ENCODE data around the gene P2RX6.
"Not testable (repeated sequence)": the region's sequence is repeated elsewhere in the genome, so short reads cannot be mapped to it uniquely, and the experiment has no call there.

The P2RX6 gene

GRCh38 chr22:21052715-21053459 is 37.9 kb downstream of the P2RX6 start:
- DNase-seq (ENCODE audit: low read depth) = no peak

- no peak for DNase-seq (ENCODE audit: low read depth)
Measured at GRCh38 chr22:21054046-21054713, 39.2 kb downstream of the P2RX6 start.

GRCh38 chr22:21054714-21055563 is 40.0 kb downstream of the P2RX6 start:
- DNase-seq (ENCODE audit: low read depth) = no peak

GRCh38 chr22:21055564-21055834 is 40.5 kb downstream of the P2RX6 start:
- DNase-seq (ENCODE audit: low read depth) = no peak

GRCh38 chr22:21055880-21056319 is 40.9 kb downstream of the P2RX6 start:
- no peak for DNase-seq (ENCODE audit: low read depth)

- not testable (repeated sequence) for DNase-seq (ENCODE audit: low read depth)
Measured at GRCh38 chr22:21060363-21060762, 45.4 kb downstream of the P2RX6 start.

- not testable (repeated sequence) for DNase-seq (ENCODE audit: low read depth)
Measured at GRCh38 chr22:21061660-21062321, 46.8 kb downstream of the P2RX6 start.

GRCh38 chr22:21064425-21064824 is 49.5 kb downstream of the P2RX6 start:
- not testable (repeated sequence) for DNase-seq (ENCODE audit: low read depth)

GRCh38 chr22:21064917-21065864 is 50.2 kb downstream of the P2RX6 start:
- DNase-seq (ENCODE audit: low read depth) = no peak

- DNase-seq (ENCODE audit: low read depth) = no peak
Measured at GRCh38 chr22:21067075-21067900, 52.3 kb downstream of the P2RX6 start.

- no peak for DNase-seq (ENCODE audit: low read depth)
Measured at GRCh38 chr22:21067901-21068680, 53.1 kb downstream of the P2RX6 start.

- no peak for DNase-seq (ENCODE audit: low read depth)
Measured at GRCh38 chr22:21068681-21069276, 53.8 kb downstream of the P2RX6 start.

- no peak for DNase-seq (ENCODE audit: low read depth)
Measured at GRCh38 chr22:21069375-21069774, 54.4 kb downstream of the P2RX6 start.

GRCh38 chr22:21070690-21071615 is 56.0 kb downstream of the P2RX6 start:
- no peak for DNase-seq (ENCODE audit: low read depth)

- DNase-seq (ENCODE audit: low read depth) = not testable (repeated sequence)
Measured at GRCh38 chr22:21071796-21072195, 56.8 kb downstream of the P2RX6 start.

GRCh38 chr22:21073023-21073422 is 58.1 kb downstream of the P2RX6 start:
- no peak for DNase-seq (ENCODE audit: low read depth)

- no peak for DNase-seq (ENCODE audit: low read depth)
Measured at GRCh38 chr22:21073482-21073881, 58.5 kb downstream of the P2RX6 start.
